IPS-15b (cell line): ENCODE data around the gene CANT1.

Experiments used
- H3K27me3 ChIP-seq: one replicate; pipeline ENCODE4 v1.6.1; 2013; ENCODE audit warnings: low read length; ENCODE audit not compliant: control insufficient read depth, insufficient read depth
- H3K36me3 ChIP-seq: one replicate; pipeline ENCODE4 v1.6.1; 2013; ENCODE audit warnings: low read length; ENCODE audit not compliant: control insufficient read depth, insufficient read depth
- H3K4me1 ChIP-seq: one replicate; pipeline ENCODE4 v1.6.1; 2013; ENCODE audit warnings: mild to moderate bottlenecking, low read length; ENCODE audit not compliant: control insufficient read depth, insufficient read depth
- H3K4me3 ChIP-seq: one replicate; pipeline ENCODE4 v1.5.1; 2013; ENCODE audit warnings: low read depth, low read length
- H3K9ac ChIP-seq: one replicate; pipeline ENCODE4 v1.6.1; 2013; ENCODE audit warnings: low read depth, mild to moderate bottlenecking, low read length
- H3K9me3 ChIP-seq: one replicate; pipeline ENCODE4 v1.6.1; 2013; ENCODE audit warnings: mild to moderate bottlenecking, low read length; ENCODE audit not compliant: control insufficient read depth, insufficient read depth

Gene CANT1

GRCh38 chr17:79041723-79042420, 32.3 kb upstream of the CANT1 start:
- H3K4me1 ChIP-seq: no peaks in the 10 kb centered on the region
- H3K4me3 ChIP-seq: no peak overlapping the region
- no peaks in the 10 kb centered on the region for H3K36me3 ChIP-seq
- no peaks in the 10 kb centered on the region for H3K27me3 ChIP-seq
- no peaks in the 10 kb centered on the region for H3K9me3 ChIP-seq
- H3K9ac ChIP-seq: no peak overlapping the region

- Histone ChIP-seq H3K36me3 (no peaks in the 10 kb centered on the region), H3K9ac (no peak overlapping the region), H3K4me1 (no peaks in the 10 kb centered on the region), H3K27me3 (no peaks in the 10 kb centered on the region), H3K9me3 (no peaks in the 10 kb centered on the region), H3K4me3 (no peak overlapping the region)
These were observed 31.5 kb upstream of the CANT1 start for GRCh38 chr17:79041041-79041570.

GRCh38 chr17:79039886-79040285, 30.3 kb upstream of the CANT1 start:
- Histone ChIP-seq H3K9ac (no peak overlapping the region), H3K27me3 (no peaks in the 10 kb centered on the region), H3K4me1 (no peaks in the 10 kb centered on the region), H3K4me3 (no peak overlapping the region), H3K9me3 (no peaks in the 10 kb centered on the region), H3K36me3 (no peaks in the 10 kb centered on the region)

GRCh38 chr17:79039171-79039570, 29.6 kb upstream of the CANT1 start:
- Histone ChIP-seq H3K9me3 (no peaks in the 10 kb centered on the region), H3K27me3 (no peaks in the 10 kb centered on the region), H3K4me3 (no peak overlapping the region), H3K36me3 (no peaks in the 10 kb centered on the region), H3K4me1 (no peaks in the 10 kb centered on the region), H3K9ac (no peak overlapping the region)

- no peaks in the 10 kb centered on the region for H3K36me3 ChIP-seq
- H3K9ac ChIP-seq: no peak overlapping the region
- H3K4me3 ChIP-seq: no peak overlapping the region
- no peaks in the 10 kb centered on the region for H3K27me3 ChIP-seq
- H3K9me3 ChIP-seq: no peaks in the 10 kb centered on the region
- H3K4me1 ChIP-seq: no peaks in the 10 kb centered on the region
These were observed 29.1 kb upstream of the CANT1 start for GRCh38 chr17:79038545-79039135.

- Histone ChIP-seq H3K36me3 (no peaks in the 10 kb centered on the region), H3K4me1 (no peaks in the 10 kb centered on the region), H3K9ac (no peak overlapping the region), H3K9me3 (no peaks in the 10 kb centered on the region), H3K4me3 (no peak overlapping the region), H3K27me3 (no peaks in the 10 kb centered on the region)
These were observed 27.0 kb upstream of the CANT1 start for GRCh38 chr17:79036596-79036995.

GRCh38 chr17:79036181-79036580, 26.6 kb upstream of the CANT1 start:
- no peak overlapping the region for H3K4me3 ChIP-seq
- no peaks in the 10 kb centered on the region for H3K27me3 ChIP-seq
- no peaks in the 10 kb centered on the region for H3K9me3 ChIP-seq
- no peaks in the 10 kb centered on the region for H3K4me1 ChIP-seq
- H3K36me3 ChIP-seq: no peaks in the 10 kb centered on the region
- no peak overlapping the region for H3K9ac ChIP-seq

- no peaks in the 10 kb centered on the region for H3K4me1 ChIP-seq
- H3K9me3 ChIP-seq: no peaks in the 10 kb centered on the region
- no peaks in the 10 kb centered on the region for H3K36me3 ChIP-seq
- no peak overlapping the region for H3K9ac ChIP-seq
- no peaks in the 10 kb centered on the region for H3K27me3 ChIP-seq
- no peak overlapping the region for H3K4me3 ChIP-seq
These were observed 26.1 kb upstream of the CANT1 start for GRCh38 chr17:79035686-79036085.

GRCh38 chr17:79034931-79035485, 25.4 kb upstream of the CANT1 start:
- H3K27me3 ChIP-seq: no peaks in the 10 kb centered on the region
- no peaks in the 10 kb centered on the region for H3K4me1 ChIP-seq
- no peaks in the 10 kb centered on the region for H3K36me3 ChIP-seq
- H3K4me3 ChIP-seq: no peak overlapping the region
- no peaks in the 10 kb centered on the region for H3K9me3 ChIP-seq
- no peak overlapping the region for H3K9ac ChIP-seq

- Histone ChIP-seq H3K9ac (no peak overlapping the region), H3K4me3 (no peak overlapping the region), H3K4me1 (no peaks in the 10 kb centered on the region), H3K36me3 (no peaks in the 10 kb centered on the region), H3K9me3 (no peaks in the 10 kb centered on the region), H3K27me3 (peaks cover 3% of the 10 kb centered on the region)
These were observed 24.4 kb upstream of the CANT1 start for GRCh38 chr17:79033741-79034501.

GRCh38 chr17:79033046-79033616, 23.6 kb upstream of the CANT1 start:
- no peaks in the 10 kb centered on the region for H3K36me3 ChIP-seq
- H3K27me3 ChIP-seq: peaks cover 4% of the 10 kb centered on the region
- no peaks in the 10 kb centered on the region for H3K9me3 ChIP-seq
- no peaks in the 10 kb centered on the region for H3K4me1 ChIP-seq
- H3K4me3 ChIP-seq: no peak overlapping the region
- no peak overlapping the region for H3K9ac ChIP-seq
